Measurements from ENCODE around the gene VTCN1.

Gene VTCN1

GRCh38 chr1:117209094-117209493 is 1.6 kb downstream of the VTCN1 start:
- no peak for DNase-seq (ENCODE audit: low read depth in 2 of 2)

GRCh38 chr1:117208580-117208979 is 2.1 kb downstream of the VTCN1 start:
- DNase-seq (ENCODE audit: low read depth in 2 of 2): no peak

- no peak for DNase-seq (ENCODE audit: low read depth in 2 of 2)
These were observed 5.4 kb downstream of the VTCN1 start for GRCh38 chr1:117205368-117205767.

- DNase-seq (ENCODE audit: low read depth in 2 of 2): no peak
These were observed 8.9 kb downstream of the VTCN1 start for GRCh38 chr1:117201808-117202207.

GRCh38 chr1:117198097-117198496 is 12.6 kb downstream of the VTCN1 start:
- no peak for DNase-seq (ENCODE audit: low read depth in 2 of 2)

GRCh38 chr1:117189726-117190125 is 21.0 kb downstream of the VTCN1 start:
- DNase-seq (ENCODE audit: low read depth in 2 of 2): no peak

- no peak for DNase-seq (ENCODE audit: low read depth in 2 of 2)
These were observed 21.8 kb downstream of the VTCN1 start for GRCh38 chr1:117188816-117189437.

GRCh38 chr1:117188170-117188815 is 22.4 kb downstream of the VTCN1 start:
- DNase-seq (ENCODE audit: low read depth in 2 of 2): no peak

GRCh38 chr1:117183112-117183511 is 27.6 kb downstream of the VTCN1 start:
- no peak for DNase-seq (ENCODE audit: low read depth in 2 of 2)

- DNase-seq (ENCODE audit: low read depth in 2 of 2): no peak
These were observed 28.4 kb downstream of the VTCN1 start for GRCh38 chr1:117182319-117182718.

GRCh38 chr1:117181630-117182041 is 29.1 kb downstream of the VTCN1 start:
- no peak for DNase-seq (ENCODE audit: low read depth in 2 of 2)

GRCh38 chr1:117180147-117180967 is 30.4 kb downstream of the VTCN1 start:
- no peak for DNase-seq (ENCODE audit: low read depth in 2 of 2)

- DNase-seq (ENCODE audit: low read depth in 2 of 2): no peak
These were observed 31.3 kb downstream of the VTCN1 start for GRCh38 chr1:117179471-117179870.

- DNase-seq (ENCODE audit: low read depth in 2 of 2): no peak
These were observed 32.0 kb downstream of the VTCN1 start for GRCh38 chr1:117178756-117179155.

GRCh38 chr1:117177376-117177775 is 33.4 kb downstream of the VTCN1 start:
- DNase-seq (ENCODE audit: low read depth in 2 of 2): no peak

GRCh38 chr1:117176579-117176978 is 34.1 kb downstream of the VTCN1 start:
- no peak for DNase-seq (ENCODE audit: low read depth in 2 of 2)

GRCh38 chr1:117174851-117175250 is 35.9 kb downstream of the VTCN1 start:
- no peak for DNase-seq (ENCODE audit: low read depth in 2 of 2)

- DNase-seq (ENCODE audit: low read depth in 2 of 2): no peak
These were observed 37.0 kb downstream of the VTCN1 start for GRCh38 chr1:117173691-117174090.

- DNase-seq (ENCODE audit: low read depth in 2 of 2): no peak
These were observed 37.7 kb downstream of the VTCN1 start for GRCh38 chr1:117173006-117173405.

GRCh38 chr1:117171900-117172511 is 38.7 kb downstream of the VTCN1 start:
- no peak for DNase-seq (ENCODE audit: low read depth in 2 of 2)

- no peak for DNase-seq (ENCODE audit: low read depth in 2 of 2)
These were observed 40.7 kb downstream of the VTCN1 start for GRCh38 chr1:117169871-117170596.

GRCh38 chr1:117167402-117167801 is 43.3 kb downstream of the VTCN1 start:
- no peak for DNase-seq (ENCODE audit: low read depth in 2 of 2)

Measured in fibroblast of skin of left quadriceps (primary cell).